Natural killer cell (primary cell): ENCODE data around the gene RPL41. TPM values are rescaled to one million over a fixed set of nuclear protein-coding genes. Genes with fewer than 3 reads are reported as not detected.

ENCODE experiments used
- ATAC-seq, 3 donors: fragments of 150-1000 bp in 2 of 3; fragments of 200-7000 bp in 1 of 3; cut with Tn5 transposase; 1 replicate in 1 of 3; 2 replicates in 2 of 3; pipeline ENCODE4 v1.10.0; 2021; ENCODE audit warnings: mild to moderate bottlenecking in 2 of 3, moderate library complexity in 2 of 3
- DNase-seq, 2 donors: peaks; one replicate each; pipeline versions ENCODE4 v3.0.0 to v3.0.0-alpha.2; 2013 to 2021; ENCODE audit warnings: mixed read lengths in 1 of 2
- H3K27ac ChIP-seq: one replicate; pipeline ENCODE4 v1.5.1; 2013; ENCODE audit warnings: mild to moderate bottlenecking, low read length
- H3K27me3 ChIP-seq: one replicate; pipeline ENCODE4 v1.6.1; 2013; ENCODE audit warnings: low read length; ENCODE audit not compliant: control insufficient read depth, insufficient read depth
- H3K36me3 ChIP-seq: one replicate; pipeline ENCODE4 v1.6.1; 2013; ENCODE audit warnings: low read length; ENCODE audit not compliant: control insufficient read depth, insufficient read depth
- H3K4me1 ChIP-seq: one replicate; pipeline ENCODE4 v1.6.1; 2013; ENCODE audit warnings: low read length; ENCODE audit not compliant: control insufficient read depth, insufficient read depth
- H3K4me3 ChIP-seq: one replicate; pipeline ENCODE4 v1.5.1; 2013; ENCODE audit warnings: low read length
- H3K9me3 ChIP-seq: one replicate; pipeline ENCODE4 v1.6.1; 2013; ENCODE audit warnings: low read length; ENCODE audit not compliant: control insufficient read depth, insufficient read depth
- H3K27ac Mint-ChIP-seq, 2 donors: one replicate each; pipeline ENCODE4 v1.8.0; 2022; ENCODE audit warnings: mild to moderate bottlenecking in 2 of 2, mixed read lengths in 2 of 2, moderate library complexity in 1 of 2
- H3K27me3 Mint-ChIP-seq, 2 donors: one replicate each; pipeline ENCODE4 v1.8.0; 2022; ENCODE audit warnings: low read depth in 2 of 2, mixed read lengths in 2 of 2
- H3K36me3 Mint-ChIP-seq: one replicate; pipeline ENCODE4 v1.8.0; 2022; ENCODE audit warnings: mixed read lengths
- H3K4me1 Mint-ChIP-seq, 2 donors: one replicate each; pipeline ENCODE4 v1.8.0; 2022; ENCODE audit warnings: mixed read lengths in 2 of 2
- H3K4me3 Mint-ChIP-seq: one replicate; pipeline ENCODE4 v1.8.0; 2022; ENCODE audit warnings: mild to moderate bottlenecking, moderate library complexity, mixed read lengths
- H3K9me3 Mint-ChIP-seq, 2 donors: one replicate each; pipeline ENCODE4 v1.8.0; 2022; ENCODE audit warnings: mixed read lengths in 2 of 2
- CTCF ChIP-seq: fragments of 200-600 bp; IDR thresholded peaks from one replicate; pipeline ENCODE4 v1.8.0; 2022; ENCODE audit warnings: antibody characterized with exemption
- WGBS: methylation state at CpG from one replicate; pipeline ENCODE4 v1.1.7; 2013; ENCODE audit warnings: missing lambda C conversion rate; ENCODE audit not compliant: insufficient coverage; 5-methylcytosine and 5-hydroxymethylcytosine counted together
- intact Hi-C: fragments of 100-400 bp; cut with micrococcal nuclease; formaldehyde crosslinking; loops from one replicate; pipeline ENCODE4 v1.14.2; 2022
- total RNA-seq, 4 donors: library from RNA; stranded (reverse); fragments of 120-200 nt in 1 of 4; gene quantifications; one replicate each; pipeline versions ENCODE4 v1.2.3 to v1.2.4, GENCODE V29; 2013 to 2022

RPL41 gene
- total RNA-seq, 3 donors from 2014 or later (not counting 1 experiment from before 2014, with no cell fraction given): 2,342 to 3,083 (median 3,009) TPM

DNA sequence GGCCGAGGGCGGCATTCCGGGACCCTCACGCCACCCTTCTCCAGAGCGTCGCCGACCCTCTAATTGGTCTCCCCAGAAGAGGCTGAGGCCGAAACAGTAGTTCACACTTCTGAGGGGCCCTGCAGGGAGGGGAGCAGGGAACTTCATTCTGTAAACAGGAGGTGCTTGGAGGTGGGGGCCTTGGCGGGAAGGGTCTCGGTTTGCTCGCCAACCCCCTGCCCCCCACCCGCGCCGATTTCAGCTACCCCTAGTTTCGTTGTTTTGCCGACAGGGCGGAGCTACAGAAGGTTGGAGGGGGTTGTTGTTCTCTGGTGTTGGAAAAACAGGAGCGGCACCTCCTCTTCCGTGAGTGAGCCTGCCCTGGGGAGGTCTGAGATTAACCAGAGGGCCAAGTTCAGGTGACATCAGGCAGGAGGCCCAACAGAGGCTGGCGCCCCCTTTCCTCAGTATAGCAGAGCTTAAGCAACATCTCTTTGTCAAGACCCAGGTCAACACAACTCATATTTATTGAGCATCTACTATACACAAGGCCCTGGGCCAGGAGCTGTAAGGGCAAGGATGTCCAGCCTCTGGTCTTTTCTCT is 35.8 kb upstream of the RPL41 start:
- peaks cover 0 to 21% of the 10 kb centered on the region in 2 donors for H3K4me1 Mint-ChIP-seq
- peak overlapping the region; percentile 58 for H3K4me3 ChIP-seq

DNA sequence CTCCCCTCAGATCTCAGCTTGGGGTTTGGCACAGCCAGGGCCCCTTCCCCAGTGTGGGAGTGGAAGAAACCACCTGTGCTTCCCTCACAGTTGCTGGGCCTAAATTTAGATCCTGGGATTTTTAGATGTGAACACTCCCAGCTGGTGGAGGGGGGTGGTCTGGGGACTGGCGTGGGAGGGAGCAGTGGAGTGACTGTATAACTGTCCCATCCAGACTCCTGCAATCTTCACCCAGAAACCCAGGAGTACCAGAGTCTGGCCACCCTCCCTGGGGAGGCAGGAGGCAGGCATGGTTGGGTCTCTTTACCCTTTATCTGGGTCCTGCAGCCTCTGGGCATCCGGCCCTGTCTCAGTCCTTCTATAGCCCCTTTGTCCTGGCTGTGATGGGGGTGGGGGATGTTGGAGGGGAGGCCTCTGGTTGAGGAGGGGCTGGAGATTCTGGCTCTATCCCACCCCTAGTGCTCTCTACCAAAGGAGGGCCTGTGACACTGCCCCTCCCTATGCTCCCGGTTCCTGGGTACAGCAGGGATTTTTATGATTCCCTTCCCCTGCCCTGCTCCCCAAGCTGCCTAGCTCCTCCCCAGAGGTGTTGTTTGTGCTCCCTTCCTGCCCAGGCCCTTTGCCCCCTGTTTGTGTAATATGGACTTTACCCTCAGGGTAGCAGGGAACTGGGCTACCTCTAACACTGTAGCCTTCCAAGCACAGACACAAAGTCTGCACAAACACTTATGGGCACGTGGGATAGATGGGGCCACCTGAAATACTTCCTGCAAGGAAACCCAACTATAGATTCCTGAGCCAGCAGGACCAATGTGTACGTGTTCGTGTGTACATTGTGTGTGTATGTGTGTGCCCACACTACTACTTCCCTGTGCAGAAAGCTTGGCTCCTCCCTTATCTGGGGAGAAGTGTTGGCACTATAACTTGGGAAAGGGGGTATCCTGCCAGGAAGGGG is 34.8 kb upstream of the RPL41 start:
- peaks cover 20% of the 10 kb centered on the region for H3K4me1 ChIP-seq
- Mint-ChIP-seq H3K27me3 (peaks cover 7 to 21% of the 10 kb centered on the region in 2 donors), H3K36me3 (no peaks in the 10 kb centered on the region), H3K4me3 (peak overlapping the region; percentile 75), H3K27ac (no peak overlapping the region), H3K9me3 (no peaks in the 10 kb centered on the region), H3K4me1 (peaks cover 0 to 21% of the 10 kb centered on the region in 2 donors)
- H3K27ac ChIP-seq: no peak overlapping the region
- no peak for ATAC-seq
- H3K36me3 ChIP-seq: no peaks in the 10 kb centered on the region
- DNase-seq: no peak
- intact Hi-C loops: no loop called here
- H3K27me3 ChIP-seq: peaks cover 10% of the 10 kb centered on the region
- no peak for TF ChIP-seq CTCF
- WGBS: 77% methylated on average over 5 of the region's 6 CpGs
- H3K9me3 ChIP-seq: no peaks in the 10 kb centered on the region
- H3K4me3 ChIP-seq: no peak overlapping the region

More for the DNA sequence above, 35.8 kb upstream of the RPL41 start:
- H3K4me1 ChIP-seq: peaks cover 20% of the 10 kb centered on the region
- H3K27ac ChIP-seq: no peak overlapping the region
- H3K36me3 ChIP-seq: no peaks in the 10 kb centered on the region
- no peaks in the 10 kb centered on the region for H3K9me3 Mint-ChIP-seq
- intact Hi-C loops: no loop called here
- ATAC-seq (no peak), DNase-seq (no peak)
- peaks cover 10% of the 10 kb centered on the region for H3K27me3 ChIP-seq
- TF ChIP-seq CTCF: no peak
- H3K27ac Mint-ChIP-seq: no peak overlapping the region
- peaks cover 7 to 21% of the 10 kb centered on the region in 2 donors for H3K27me3 Mint-ChIP-seq
- H3K36me3 Mint-ChIP-seq: no peaks in the 10 kb centered on the region
- peak overlapping the region; percentile 75 for H3K4me3 Mint-ChIP-seq
- H3K9me3 ChIP-seq: no peaks in the 10 kb centered on the region
- 38% methylated on average over 20 of the region's 20 CpGs for WGBS

GRCh38 chr12:56082382-56082781 is 34.1 kb upstream of the RPL41 start:
- 100% methylated on average over 1 of the region's 2 CpGs for WGBS
- intact Hi-C loops: no loop called here

More at GRCh38 chr12:56082382-56082781, 34.1 kb upstream of the RPL41 start:
- no peak overlapping the region for H3K27ac Mint-ChIP-seq
- Histone ChIP-seq H3K36me3 (no peaks in the 10 kb centered on the region), H3K27me3 (peaks cover 10% of the 10 kb centered on the region), H3K4me3 (no peak overlapping the region), H3K27ac (no peak overlapping the region), H3K9me3 (no peaks in the 10 kb centered on the region), H3K4me1 (peaks cover 20% of the 10 kb centered on the region)
- no peak overlapping the region for H3K4me3 Mint-ChIP-seq
- no peak for TF ChIP-seq CTCF
- H3K9me3 Mint-ChIP-seq: no peaks in the 10 kb centered on the region
- H3K27me3 Mint-ChIP-seq: peaks cover 7 to 21% of the 10 kb centered on the region in 2 donors
- H3K36me3 Mint-ChIP-seq: no peaks in the 10 kb centered on the region
- ATAC-seq: no peak
- no peak for DNase-seq
- peaks cover 0 to 21% of the 10 kb centered on the region in 2 donors for H3K4me1 Mint-ChIP-seq
